H1 (cell line): ENCODE results near the gene SCN8A. TPM values are rescaled to one million over a fixed set of nuclear protein-coding genes. Genes with fewer than 3 reads are reported as not detected.

Experiments used
- CTCF ChIA-PET: fragments of 300-600 bp; sonication (Branson Sonifier 250); formaldehyde crosslinking; loops from one replicate; lab custom pipeline; 2021; ENCODE audit not compliant: partially characterized antibody; lab: Charles Lee
- POLR2A ChIA-PET: fragments of 300-600 bp; sonication (Branson Sonifier 250); formaldehyde crosslinking; loops from one replicate; lab custom pipeline; 2021; ENCODE audit warnings: inconsistent platforms; ENCODE audit not compliant: partially characterized antibody; lab: Charles Lee
- DNase-seq, 2 experiments: peaks; one replicate each; pipeline versions ENCODE4 v3.0.0 to v3.0.0-alpha.2; 2010 to 2022; ENCODE audit warnings: low spot score in 2 of 2, low read depth in 1 of 2, mixed read lengths in 1 of 2
- FAIRE-seq: peaks from 2 replicates; lab custom pipeline; 2011; peaks lifted over from hg19 to GRCh38; lab: Jason Lieb, UNC
- H2AFZ ChIP-seq: 2 replicates; pipeline ENCODE4 v1.8.1; 2012; ENCODE audit warnings: low read length, inconsistent platforms
- H2AK5ac ChIP-seq: 2 replicates; pipeline ENCODE4 v1.6.1; 2013; ENCODE audit warnings: low read depth, low read length
- H2BK120ac ChIP-seq: replicated peaks from 2 replicates; pipeline ENCODE3; 2013; ENCODE audit warnings: low read depth, low read length, inconsistent platforms
- H2BK12ac ChIP-seq: 2 replicates; pipeline ENCODE4 v1.6.1; 2013; ENCODE audit warnings: low read depth, low read length
- H2BK15ac ChIP-seq: 2 replicates; pipeline ENCODE4 v1.6.1; 2013; ENCODE audit warnings: low read length
- H2BK20ac ChIP-seq: 2 replicates; pipeline ENCODE4 v1.6.1; 2013; ENCODE audit warnings: low read length
- H2BK5ac ChIP-seq: 2 replicates; pipeline ENCODE4 v1.6.1; 2013; ENCODE audit warnings: low read depth, low read length
- H3K14ac ChIP-seq: 2 replicates; pipeline ENCODE4 v1.6.1; 2013; ENCODE audit warnings: inconsistent platforms; ENCODE audit not compliant: insufficient read length
- H3K18ac ChIP-seq: 2 replicates; pipeline ENCODE4 v1.6.1; 2013; ENCODE audit warnings: low read length; ENCODE audit errors: extremely low read depth
- H3K23ac ChIP-seq: 2 replicates; pipeline ENCODE4 v1.6.1; 2013; ENCODE audit warnings: inconsistent platforms; ENCODE audit not compliant: insufficient read length
- H3K23me2 ChIP-seq: 2 replicates; pipeline ENCODE4 v1.6.1; 2013; ENCODE audit warnings: low read depth, low read length
- H3K27ac ChIP-seq: 2 replicates; pipeline ENCODE4 v1.6.1; 2011; ENCODE audit warnings: low read depth, low read length, inconsistent platforms
- H3K27me3 ChIP-seq, 4 experiments: replicated peaks in 1 of 4; 1 replicate in 1 of 4; 2 replicates in 3 of 4; pipeline versions ENCODE4 v1.6.1 to v1.8.1; 2011 to 2013; ENCODE audit warnings: low read length in 3 of 4, mild to moderate bottlenecking in 3 of 4, inconsistent platforms in 2 of 4, mixed read lengths in 2 of 4, moderate library complexity in 1 of 4; ENCODE audit not compliant: control insufficient read depth in 3 of 4, insufficient read depth in 3 of 4; ENCODE audit errors: extremely low read depth in 1 of 4
- H3K36me3 ChIP-seq, 4 experiments: 2 replicates each; pipeline versions ENCODE4 v1.6.1 to v1.8.1; 2011 to 2013; ENCODE audit warnings: mild to moderate bottlenecking in 4 of 4, low read length in 3 of 4, moderate library complexity in 2 of 4, control low read depth in 1 of 4, inconsistent platforms in 1 of 4; ENCODE audit not compliant: insufficient read depth in 4 of 4, control insufficient read depth in 2 of 4
- H3K4ac ChIP-seq: replicated peaks from 2 replicates; pipeline ENCODE3; 2013; ENCODE audit warnings: low read length, low read depth, mixed read lengths, inconsistent platforms; ENCODE audit not compliant: insufficient read length
- H3K4me1 ChIP-seq, 4 experiments: replicated peaks in 1 of 4; 1 replicate in 1 of 4; 2 replicates in 3 of 4; pipeline versions ENCODE4 v1.6.1 to v1.8.1; 2011 to 2013; ENCODE audit warnings: low read length in 3 of 4, inconsistent platforms in 2 of 4, mixed read lengths in 1 of 4; ENCODE audit not compliant: insufficient read depth in 4 of 4, control insufficient read depth in 3 of 4
- H3K4me2 ChIP-seq, 2 experiments: 2 replicates each; pipeline versions ENCODE4 v1.6.1 to v1.8.1; 2011 to 2013; ENCODE audit warnings: low read depth in 2 of 2, low read length in 2 of 2, control low read depth in 1 of 2, inconsistent platforms in 1 of 2, mild to moderate bottlenecking in 1 of 2; ENCODE audit not compliant: insufficient read depth in 1 of 2
- H3K4me3 ChIP-seq, 4 experiments: fragments of 200-600, 300-600 bp in 1 of 4; sonication (generic), shearing (Covaris generic), sonication (Bioruptor Twin) in 1 of 4; 2 replicates each; pipeline versions ENCODE4 v1.5.1 to v1.8.1; 2011 to 2016; ENCODE audit warnings: low read length in 4 of 4, low read depth in 3 of 4, control low read depth in 2 of 4, inconsistent platforms in 2 of 4, mild to moderate bottlenecking in 2 of 4, mixed read lengths in 1 of 4, moderate library complexity in 1 of 4; ENCODE audit not compliant: insufficient read depth in 2 of 4; ENCODE audit errors: extremely low read depth in 1 of 4
- H3K56ac ChIP-seq: replicated peaks from 2 replicates; pipeline ENCODE3; 2013; ENCODE audit warnings: low read depth, mild to moderate bottlenecking, mixed read lengths, low read length, inconsistent platforms; ENCODE audit not compliant: insufficient read length
- H3K79me1 ChIP-seq: 2 replicates; pipeline ENCODE4 v1.6.1; 2013; ENCODE audit warnings: low read depth, low read length, control low read depth
- H3K79me2 ChIP-seq, 2 experiments: 2 replicates each; pipeline versions ENCODE4 v1.6.1 to v1.8.1; 2012 to 2013; ENCODE audit warnings: low read length in 2 of 2, mild to moderate bottlenecking in 2 of 2, inconsistent platforms in 1 of 2; ENCODE audit not compliant: insufficient read depth in 2 of 2, control insufficient read depth in 1 of 2
- H3K9ac ChIP-seq, 4 experiments: replicated peaks in 1 of 4; 1 replicate in 1 of 4; 2 replicates in 3 of 4; pipeline versions ENCODE4 v1.6.1 to v1.8.1; 2011 to 2013; ENCODE audit warnings: low read depth in 3 of 4, low read length in 3 of 4, control low read depth in 2 of 4, mild to moderate bottlenecking in 2 of 4, moderate library complexity in 2 of 4, inconsistent platforms in 1 of 4; ENCODE audit errors: extremely low read depth in 1 of 4
- H3K9me3 ChIP-seq, 2 experiments: 2 replicates each; pipeline versions ENCODE4 v1.6.1 to v1.8.1; 2012 to 2013; ENCODE audit warnings: mild to moderate bottlenecking in 2 of 2, moderate library complexity in 2 of 2, control low read depth in 1 of 2, inconsistent platforms in 1 of 2, low read depth in 1 of 2, low read length in 1 of 2, mixed read lengths in 1 of 2; ENCODE audit not compliant: insufficient read depth in 2 of 2
- H4K20me1 ChIP-seq, 2 experiments: replicated peaks in 1 of 2; 2 replicates each; pipeline versions ENCODE3 to v1.8.1; 2011 to 2013; ENCODE audit warnings: inconsistent platforms in 2 of 2, low read length in 2 of 2, mild to moderate bottlenecking in 1 of 2; ENCODE audit not compliant: insufficient read depth in 2 of 2, control insufficient read depth in 1 of 2
- H4K5ac ChIP-seq: 2 replicates; pipeline ENCODE4 v1.6.1; 2013; ENCODE audit warnings: low read length, low read depth, mixed read lengths, inconsistent platforms; ENCODE audit not compliant: insufficient read length
- H4K8ac ChIP-seq: 2 replicates; pipeline ENCODE4 v1.8.0; 2013; ENCODE audit warnings: mild to moderate bottlenecking, moderate library complexity, low read length, inconsistent platforms; ENCODE audit not compliant: insufficient read depth; ENCODE audit errors: extremely low read depth
- H4K91ac ChIP-seq: replicated peaks from 2 replicates; pipeline ENCODE3; 2013; ENCODE audit warnings: low read length, mixed read lengths, inconsistent platforms; ENCODE audit not compliant: insufficient read length
- GTF2F1 ChIP-seq: IDR thresholded peaks from 2 replicates; pipeline ENCODE4 v1.6.1; 2012; ENCODE audit warnings: low read depth, low read length, improper control_type of control experiment, borderline replicate concordance
- POU5F1 ChIP-seq: IDR thresholded peaks from 2 replicates; pipeline ENCODE4 v1.6.1; 2011; ENCODE audit warnings: low read depth, mild to moderate bottlenecking, low read length, moderate library complexity
- RNF2 ChIP-seq: fragments of 200-900, 300-1000 bp; sonication (generic); IDR thresholded peaks from 2 replicates; pipeline ENCODE4 v1.7.1; 2016; ENCODE audit warnings: borderline replicate concordance, low read depth, mild to moderate bottlenecking, antibody characterized with exemption, low read length; ENCODE audit not compliant: poor library complexity, severe bottlenecking; ENCODE audit errors: missing control alignments
- SIN3A ChIP-seq, 2 experiments: IDR thresholded peaks in 1 of 2; conservative IDR thresholded peaks in 1 of 2; 2 replicates each; pipeline ENCODE4 v1.6.1; 2011 to 2012; ENCODE audit warnings: low read length in 2 of 2, improper control_type of control experiment in 1 of 2, low read depth in 1 of 2, mild to moderate bottlenecking in 1 of 2
- SIRT6 ChIP-seq: IDR thresholded peaks from one replicate; pipeline ENCODE4 v1.7.1; 2012; ENCODE audit warnings: low read length, inconsistent platforms
- SRF ChIP-seq: IDR thresholded peaks from 2 replicates; pipeline ENCODE4 v1.6.1; 2011; ENCODE audit warnings: mild to moderate bottlenecking, low read depth, low read length, moderate library complexity
- TAF1 ChIP-seq: IDR thresholded peaks from 2 replicates; pipeline ENCODE4 v1.6.1; 2011; ENCODE audit warnings: mild to moderate bottlenecking, low read depth, low read length
- WGBS, 2 experiments: shearing (Covaris generic) in 1 of 2; methylation state at CpG; one replicate each; pipeline versions ENCODE4 v1.1.6 to v1.1.7; 2013 to 2015; ENCODE audit warnings: low lambda C conversion rate in 2 of 2, mixed read lengths in 2 of 2, inconsistent platforms in 1 of 2, low coverage in 1 of 2, missing lambda C conversion rate in 1 of 2; ENCODE audit not compliant: insufficient replicate concordance in 2 of 2, insufficient coverage in 1 of 2, insufficient read length in 1 of 2; ENCODE audit errors: extremely low coverage in 1 of 2, missing lambda C conversion rate in 1 of 2; 5-methylcytosine and 5-hydroxymethylcytosine counted together
- polyA plus RNA-seq, 7 experiments: library from polyadenylated mRNA; depleted of rRNA in 3 of 7; stranded (reverse) in 5 of 7; unstranded in 2 of 7; fragments of >200 nt in 5 of 7; fragments of 200-250 nt in 2 of 7; gene quantifications; 1 replicate in 5 of 7; 2 replicates in 1 of 7; 4 replicates in 1 of 7; pipeline versions ENCODE4 v1.2.1 to v1.2.3, GENCODE V29; 2011 to 2013; ENCODE audit warnings: missing spikeins in 2 of 7, mixed read lengths in 2 of 7
- total RNA-seq: library from RNA; stranded (reverse); fragmentation: NEBNext Ultra II Directional; extraction: Animal tissue kit (Norgen Biotek cat#: 25700); gene quantifications from 2 replicates; pipeline ENCODE4 v1.2.1, GENCODE V29; 2021
- TF ChIP-seq, protein P1 (sequence below), 3 experiments: IDR thresholded peaks; 1 replicate in 2 of 3; 2 replicates in 1 of 3; pipeline versions ENCODE4 v1.5.1 to v1.6.1; 2011; ENCODE audit warnings: low read length in 3 of 3, mild to moderate bottlenecking in 3 of 3, inconsistent platforms in 2 of 3, low read depth in 1 of 3, moderate library complexity in 1 of 3; ENCODE audit not compliant: insufficient read depth in 1 of 3; ENCODE audit errors: control extremely low read depth in 1 of 3
- TF ChIP-seq, protein P2 (sequence below): IDR thresholded peaks from 2 replicates; pipeline ENCODE4 v1.6.1; 2012; ENCODE audit warnings: low read length, inconsistent platforms

Gene SCN8A
- total and polyA plus RNA-seq, 2 of the 8 experiments (the other 6 are each of a cell fraction or from before 2014, with no cell fraction given): 6.3 to 10.7 TPM

DNA sequence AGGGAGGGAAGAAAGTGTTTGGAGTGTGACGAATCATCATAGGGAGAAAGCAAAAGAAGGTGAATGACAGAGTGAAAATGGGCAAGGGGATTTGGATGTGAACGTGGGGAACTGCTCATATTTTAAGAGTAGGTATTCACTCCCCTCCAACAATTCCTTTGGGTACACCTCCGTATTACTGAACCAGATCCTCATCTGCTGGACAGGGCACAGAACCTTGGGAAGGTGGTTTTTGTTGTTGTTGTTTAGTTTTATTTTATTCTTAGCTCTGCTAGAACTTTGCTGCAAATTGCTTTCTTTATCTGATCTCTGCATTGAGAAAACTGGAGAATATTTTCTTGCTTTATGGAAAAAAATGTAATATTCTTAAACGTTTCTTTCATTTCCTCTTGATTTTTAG, 7.1 kb downstream of the SCN8A start:
- H3K23me2 ChIP-seq: no peaks in the 10 kb centered on the region
- H3K18ac ChIP-seq: no peak overlapping the region
- ChIA-PET CTCF (interaction anchor here (1.8 kb wide), 1 partner anchor 78 kb away, joined by 5 read pairs; no protein-coding TSS in a partner anchor), POLR2A (no interaction called here)
- no peaks in the 10 kb centered on the region for H3K36me3 ChIP-seq
- peaks cover 0 to 99% of the 10 kb centered on the region in 2 experiments; a peak in 3 of 4 replicates for H3K79me2 ChIP-seq
- WGBS, 2 experiments: 78 to 100% methylated on average over 1 to 4 of the region's 4 CpGs
- H2AFZ ChIP-seq: no peak overlapping the region
- H2BK15ac ChIP-seq: no peak overlapping the region
- H3K14ac ChIP-seq: no peak overlapping the region
- H4K20me1 ChIP-seq: peaks cover 6 to 17% of the 10 kb centered on the region in 2 experiments
- peaks cover 0 to under 1% (median under 1%) of the 10 kb centered on the region in 4 experiments; a peak in 4 of 7 replicates for H3K4me1 ChIP-seq
- no peak overlapping the region for H2BK20ac ChIP-seq
- no peak overlapping the region for H3K9ac ChIP-seq
- DNase-seq (no peak), FAIRE-seq (no peak)
- H2BK120ac ChIP-seq: no peak overlapping the region
- H4K8ac ChIP-seq: no peak overlapping the region
- no peak overlapping the region for H4K5ac ChIP-seq
- H2BK12ac ChIP-seq: no peak overlapping the region
- peaks cover 7% of the 10 kb centered on the region for H3K79me1 ChIP-seq
- H3K27me3 ChIP-seq: no peaks in the 10 kb centered on the region
- no peak overlapping the region for H3K27ac ChIP-seq
- H3K9me3 ChIP-seq: no peaks in the 10 kb centered on the region
- H3K4me3 ChIP-seq: no peak overlapping the region
- H3K56ac ChIP-seq: no peak overlapping the region
- H3K23ac ChIP-seq: no peak overlapping the region
- H4K91ac ChIP-seq: no peak overlapping the region
- H2AK5ac ChIP-seq: no peak overlapping the region
- H3K4ac ChIP-seq: no peak overlapping the region
- no peak overlapping the region for H3K4me2 ChIP-seq
- no peak overlapping the region for H2BK5ac ChIP-seq
- TF ChIP-seq SRF (no peak), RNF2 (no peak), SIN3A (conservative IDR thresholded peaks at IDR 0.05 in 1 of 2, IDR thresholded peaks at IDR 0.05 in 1 of 2; ENCODE audit: low read depth in 1 of 2, low read length in 2 of 2) (no peak), TAF1 (no peak), POU5F1 (no peak), SIRT6 (no peak), GTF2F1 (no peak)
- TF ChIP-seq, protein P1, sequence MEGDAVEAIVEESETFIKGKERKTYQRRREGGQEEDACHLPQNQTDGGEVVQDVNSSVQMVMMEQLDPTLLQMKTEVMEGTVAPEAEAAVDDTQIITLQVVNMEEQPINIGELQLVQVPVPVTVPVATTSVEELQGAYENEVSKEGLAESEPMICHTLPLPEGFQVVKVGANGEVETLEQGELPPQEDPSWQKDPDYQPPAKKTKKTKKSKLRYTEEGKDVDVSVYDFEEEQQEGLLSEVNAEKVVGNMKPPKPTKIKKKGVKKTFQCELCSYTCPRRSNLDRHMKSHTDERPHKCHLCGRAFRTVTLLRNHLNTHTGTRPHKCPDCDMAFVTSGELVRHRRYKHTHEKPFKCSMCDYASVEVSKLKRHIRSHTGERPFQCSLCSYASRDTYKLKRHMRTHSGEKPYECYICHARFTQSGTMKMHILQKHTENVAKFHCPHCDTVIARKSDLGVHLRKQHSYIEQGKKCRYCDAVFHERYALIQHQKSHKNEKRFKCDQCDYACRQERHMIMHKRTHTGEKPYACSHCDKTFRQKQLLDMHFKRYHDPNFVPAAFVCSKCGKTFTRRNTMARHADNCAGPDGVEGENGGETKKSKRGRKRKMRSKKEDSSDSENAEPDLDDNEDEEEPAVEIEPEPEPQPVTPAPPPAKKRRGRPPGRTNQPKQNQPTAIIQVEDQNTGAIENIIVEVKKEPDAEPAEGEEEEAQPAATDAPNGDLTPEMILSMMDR (IDR thresholded peaks at IDR 0.05; ENCODE audit: control extremely low read depth in 1 of 3, insufficient read depth in 1 of 3, low read depth in 1 of 3, low read length in 3 of 3): no peak
- TF ChIP-seq, protein P2, sequence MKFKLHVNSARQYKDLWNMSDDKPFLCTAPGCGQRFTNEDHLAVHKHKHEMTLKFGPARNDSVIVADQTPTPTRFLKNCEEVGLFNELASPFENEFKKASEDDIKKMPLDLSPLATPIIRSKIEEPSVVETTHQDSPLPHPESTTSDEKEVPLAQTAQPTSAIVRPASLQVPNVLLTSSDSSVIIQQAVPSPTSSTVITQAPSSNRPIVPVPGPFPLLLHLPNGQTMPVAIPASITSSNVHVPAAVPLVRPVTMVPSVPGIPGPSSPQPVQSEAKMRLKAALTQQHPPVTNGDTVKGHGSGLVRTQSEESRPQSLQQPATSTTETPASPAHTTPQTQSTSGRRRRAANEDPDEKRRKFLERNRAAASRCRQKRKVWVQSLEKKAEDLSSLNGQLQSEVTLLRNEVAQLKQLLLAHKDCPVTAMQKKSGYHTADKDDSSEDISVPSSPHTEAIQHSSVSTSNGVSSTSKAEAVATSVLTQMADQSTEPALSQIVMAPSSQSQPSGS: no peak
